UCSD-AML1 (cell line): ENCODE data around the gene NFATC1.
A peak's percentile ranks its signal among the peaks of the same experiment; 100 is the strongest.

Experiments
- DNase-seq: peaks from one replicate; lab custom pipeline; 2025; ENCODE audit not compliant: unreplicated experiment; lab: John Stamatoyannopoulos, UW

NFATC1 gene

DNA sequence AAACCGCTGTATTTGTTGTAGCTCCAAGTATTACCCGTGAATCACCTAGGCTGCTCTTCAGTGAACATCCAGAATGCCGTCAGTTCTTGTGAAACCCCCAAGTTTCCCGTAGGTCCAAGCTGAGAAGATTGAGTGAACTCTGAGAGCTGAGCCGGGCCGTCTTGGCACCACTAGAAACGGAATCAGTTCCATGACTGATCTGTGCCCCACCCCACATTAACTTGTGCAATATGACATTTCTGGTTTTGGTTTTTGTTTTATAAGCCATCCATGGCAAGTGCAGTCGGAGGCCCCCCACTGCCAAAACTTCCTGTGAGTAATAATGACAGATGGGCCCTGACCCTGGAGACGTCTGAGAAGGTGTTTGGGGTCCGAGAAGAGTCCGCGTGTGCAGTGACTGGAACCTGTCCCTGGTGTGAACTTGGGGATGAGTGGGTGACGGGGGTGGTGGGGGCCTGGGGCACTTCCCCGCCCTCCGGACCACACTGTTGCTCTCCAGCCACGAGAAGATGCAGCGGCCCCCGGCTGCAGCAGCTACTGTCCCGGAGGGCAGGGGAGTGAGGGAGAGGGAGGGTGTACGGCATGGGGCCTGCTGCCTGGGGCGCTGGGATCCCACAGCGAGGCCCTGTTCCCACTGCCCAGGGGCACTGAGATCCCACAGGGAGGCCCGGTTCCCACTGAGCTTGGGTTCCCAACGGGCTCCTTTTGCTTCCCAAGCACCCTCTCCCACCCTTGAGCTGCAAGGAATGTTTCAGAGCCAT, 26.5 kb downstream of the NFATC1 start:
- DNase-seq = no peak

DNA sequence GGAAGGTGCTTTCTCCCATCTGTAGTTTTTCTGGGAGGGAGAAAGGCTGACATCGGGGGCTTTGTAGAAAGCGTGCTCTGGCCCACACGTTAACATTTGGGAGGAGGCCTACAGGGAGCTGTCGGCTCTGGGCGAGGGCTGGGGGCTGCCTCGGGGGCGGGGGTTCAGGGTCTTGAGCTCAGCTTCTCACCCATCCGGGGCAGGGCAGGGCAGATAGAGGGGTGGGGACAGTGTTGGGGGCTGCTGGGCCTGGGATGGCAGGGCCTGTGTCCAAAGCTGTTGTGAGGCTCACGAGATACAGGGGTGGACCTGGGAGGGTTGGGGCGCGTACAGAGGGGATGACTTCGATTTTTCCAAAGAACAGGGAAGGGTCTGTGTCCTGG, 27.0 kb downstream of the NFATC1 start:
- DNase-seq = no peak

DNA sequence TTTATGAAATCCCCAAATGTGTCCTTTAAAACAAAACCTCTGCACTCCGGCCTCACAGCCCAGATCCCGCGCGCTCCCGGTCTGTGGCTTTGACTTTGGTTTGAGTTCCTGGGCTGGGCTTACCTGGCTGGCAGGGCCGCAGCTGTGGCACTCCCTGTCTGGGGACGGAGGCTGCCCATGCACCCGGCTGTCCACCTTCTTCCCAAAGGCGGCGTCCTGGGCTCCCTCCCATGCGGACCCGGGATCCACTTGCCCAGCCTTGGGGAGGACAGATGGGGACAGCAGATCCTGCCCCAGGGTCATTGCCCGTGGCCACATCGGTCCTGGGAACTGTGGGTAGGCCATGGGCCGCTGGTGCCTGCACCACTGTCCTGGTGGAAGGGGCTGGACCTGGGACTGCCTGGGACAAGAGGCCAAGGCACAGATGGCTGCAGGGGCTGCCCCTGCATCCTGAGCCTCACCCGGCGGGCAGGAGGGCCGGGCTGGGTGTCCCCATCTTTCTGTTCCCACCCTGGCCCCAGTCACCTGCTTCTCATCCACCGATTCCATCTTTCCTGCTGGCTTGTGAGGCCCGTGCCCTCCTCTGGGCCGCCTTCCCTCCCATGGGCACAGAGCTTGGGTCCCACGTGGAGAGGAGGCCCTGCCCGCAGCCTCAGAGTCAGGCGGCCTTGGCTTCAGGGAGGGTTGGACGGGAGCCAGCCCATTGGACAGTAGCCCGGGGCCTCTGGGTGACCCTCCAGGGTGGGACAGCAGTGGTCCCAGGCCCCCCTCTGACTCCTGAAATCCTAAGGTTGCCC, 27.7 kb downstream of the NFATC1 start:
- no peak for DNase-seq

DNA sequence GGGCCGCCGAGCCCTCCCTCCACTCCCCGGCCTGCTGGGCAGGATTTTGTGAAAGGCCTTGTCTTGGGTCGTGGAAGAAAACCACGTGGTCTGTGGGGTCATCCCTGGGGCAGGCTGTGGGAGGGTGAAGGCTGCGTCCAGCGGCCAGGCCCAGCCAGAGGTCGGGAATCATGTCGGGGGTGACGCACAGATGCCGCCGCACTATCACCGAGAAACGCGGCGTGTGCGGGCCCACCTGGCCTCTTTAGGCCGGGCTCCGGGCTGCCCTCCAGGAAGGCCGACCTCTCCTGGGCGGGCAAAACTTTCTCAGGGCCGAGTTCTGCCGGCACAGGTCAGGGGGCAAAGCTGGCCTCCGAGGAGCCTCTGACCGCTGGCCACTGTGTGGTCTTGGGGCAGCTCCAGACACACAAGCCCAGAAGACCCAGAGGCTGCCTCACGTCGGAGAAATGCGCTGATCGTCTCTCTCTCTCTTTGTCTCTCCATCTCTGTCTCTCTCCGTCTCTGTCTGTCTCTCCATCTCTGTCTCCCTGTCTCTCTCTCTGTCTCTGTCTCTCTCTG, 28.4 kb downstream of the NFATC1 start:
- DNase-seq = no peak

DNA sequence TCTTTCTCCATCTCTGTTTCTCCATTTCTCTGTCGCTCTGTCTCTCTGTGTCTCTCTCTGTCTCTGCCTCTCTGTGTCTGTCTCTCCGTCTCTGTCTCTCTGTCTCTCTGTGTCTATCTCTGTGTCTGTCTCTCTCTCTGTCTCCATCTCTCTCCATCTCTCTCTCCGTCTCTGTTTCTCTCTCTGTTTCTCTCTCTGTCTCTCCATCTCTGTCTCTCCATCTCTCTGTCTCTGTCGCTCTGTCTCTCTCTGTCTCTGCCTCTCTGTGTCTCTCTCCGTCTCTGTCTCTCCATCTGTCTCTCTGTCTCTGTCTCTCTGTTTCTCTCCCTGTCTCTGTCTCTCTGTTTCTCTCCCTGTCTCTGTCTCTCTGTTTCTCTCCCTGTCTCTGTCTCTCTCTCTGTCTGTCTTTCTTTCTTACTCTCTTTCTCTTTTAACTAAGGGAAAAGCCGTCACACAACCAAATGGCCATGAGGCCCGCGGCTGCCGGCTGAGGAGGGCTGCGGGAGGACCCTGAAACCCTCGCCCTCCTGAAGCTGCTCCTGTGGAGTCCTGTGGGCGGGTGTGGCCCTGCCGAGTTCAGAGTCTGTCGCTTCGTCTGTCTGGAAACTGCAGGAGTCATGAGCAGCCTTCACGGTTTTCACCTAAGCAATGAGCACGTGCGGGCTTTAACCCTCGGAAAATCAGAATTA, 29.3 kb downstream of the NFATC1 start:
- DNase-seq = no peak

DNA sequence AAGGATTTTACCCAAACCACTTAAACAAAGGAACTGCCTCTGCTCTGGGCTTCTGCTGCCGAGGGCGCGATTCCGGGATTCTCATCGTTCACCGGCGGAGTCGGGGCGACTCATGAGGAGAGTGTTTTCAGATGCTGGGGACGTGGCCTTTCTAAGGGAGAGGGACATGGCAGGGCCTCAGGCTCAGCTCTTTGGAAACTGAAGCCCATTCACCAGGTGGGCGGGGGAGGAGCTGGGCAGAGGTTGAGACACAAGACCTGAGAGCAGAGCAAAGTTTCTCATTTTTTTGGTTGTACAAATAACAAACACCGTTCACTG, 29.8 kb downstream of the NFATC1 start:
- DNase-seq = no peak

DNA sequence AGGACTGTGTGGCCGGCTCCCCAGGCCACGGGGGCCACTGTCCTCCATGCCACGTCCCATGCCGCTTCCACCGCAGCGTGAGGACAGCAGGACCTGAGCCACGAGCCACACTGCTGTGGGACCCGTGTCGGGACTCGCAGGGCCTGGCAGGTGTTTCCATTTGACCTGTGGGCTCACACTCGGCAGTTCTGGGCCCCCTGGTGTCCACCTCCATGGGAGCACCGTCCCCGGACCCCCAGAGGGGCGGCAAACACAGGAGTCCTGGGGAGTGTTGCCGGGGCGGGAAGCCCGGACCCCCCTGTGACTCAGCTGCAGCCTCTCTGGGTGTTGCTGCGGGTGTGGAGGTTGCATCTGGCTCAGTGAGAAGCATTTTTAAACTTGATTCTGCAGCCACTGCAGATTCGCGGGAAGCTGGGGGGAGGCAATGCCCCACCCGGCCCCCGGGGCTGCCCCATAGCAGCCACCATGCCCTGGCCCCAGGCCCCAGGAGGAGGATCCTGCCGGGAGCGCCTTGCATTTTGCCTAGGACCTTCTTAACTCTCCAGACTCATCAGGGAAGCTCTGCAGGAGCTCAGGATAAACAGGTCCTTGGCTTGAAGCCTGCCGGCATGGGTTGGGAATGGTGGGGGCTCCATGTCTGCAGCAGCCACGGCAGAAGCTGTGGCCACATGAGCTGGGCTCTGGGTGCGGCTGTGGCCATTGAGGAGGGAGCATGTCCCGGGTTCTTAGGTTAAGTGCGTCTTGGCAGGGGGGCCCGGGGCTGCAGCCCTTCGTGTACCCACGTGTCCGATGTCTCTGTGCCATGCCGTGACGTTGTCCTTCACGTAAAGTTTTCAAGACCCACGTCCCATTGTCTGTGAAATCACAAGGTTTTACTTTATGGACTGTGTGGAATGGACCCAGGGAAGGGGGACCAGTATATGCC, 30.9 kb downstream of the NFATC1 start:
- no peak for DNase-seq

DNA sequence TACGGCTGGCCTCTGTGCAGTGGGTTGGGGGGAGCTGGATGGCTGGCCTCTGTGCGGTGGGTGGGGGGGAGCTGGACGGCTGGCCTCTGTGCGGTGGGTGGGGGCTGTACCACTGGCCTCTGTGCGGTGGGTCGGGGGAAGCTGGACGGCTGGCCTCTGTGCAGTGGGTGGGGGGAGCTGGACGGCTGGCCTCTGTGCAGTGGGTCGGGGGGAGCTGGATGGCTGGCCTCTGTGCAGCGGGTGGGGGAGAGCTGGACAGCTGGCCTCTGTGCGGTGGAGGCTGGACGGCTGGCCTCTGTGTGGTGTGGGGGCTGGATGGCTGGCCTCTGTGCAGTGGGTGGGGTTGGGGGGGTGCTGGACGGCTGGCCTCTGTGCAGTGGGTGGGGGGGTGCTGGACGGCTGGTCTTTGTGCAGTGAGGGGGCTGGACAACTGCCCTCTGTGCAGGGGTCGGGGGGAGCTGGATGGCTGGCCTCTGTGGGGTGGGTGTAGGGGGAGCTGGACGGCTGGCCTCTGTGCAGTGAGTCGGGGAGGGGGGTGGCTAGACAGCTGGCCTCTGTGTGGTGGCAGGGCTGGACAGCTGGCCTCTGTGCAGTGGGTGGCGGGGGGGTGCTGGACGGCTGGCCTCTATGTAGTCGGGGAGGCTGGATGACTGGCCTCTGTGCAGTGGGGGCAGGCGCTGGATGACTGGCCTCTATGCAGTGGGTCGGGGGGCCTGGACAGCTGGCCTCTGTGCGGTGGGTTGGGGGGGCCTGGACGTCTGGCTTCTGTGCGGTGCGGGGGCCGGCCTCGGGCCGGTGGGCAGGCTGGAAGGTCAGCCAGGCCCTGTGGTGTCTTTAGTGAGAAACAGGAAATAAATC, 31.9 kb downstream of the NFATC1 start:
- DNase-seq = no peak

DNA sequence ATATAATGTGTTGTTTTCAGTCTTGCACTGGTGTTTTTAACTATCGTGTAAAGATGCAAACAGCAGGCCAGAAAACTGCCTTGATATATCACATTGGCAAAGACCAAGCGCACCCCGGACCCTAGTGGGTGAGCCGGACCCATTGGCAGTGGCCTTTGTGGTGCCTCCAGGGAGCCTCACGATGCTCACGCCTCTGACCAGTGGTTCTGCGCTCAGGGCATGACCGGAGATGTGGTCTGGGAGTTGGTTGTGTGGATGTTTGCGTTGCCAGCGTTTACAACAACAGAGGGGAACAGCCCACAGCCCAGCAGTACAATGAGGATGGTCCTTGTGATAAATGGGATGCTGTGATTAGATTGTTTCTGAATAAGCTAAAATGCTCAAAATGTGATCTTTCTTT, 32.6 kb downstream of the NFATC1 start:
- DNase-seq = no peak

DNA sequence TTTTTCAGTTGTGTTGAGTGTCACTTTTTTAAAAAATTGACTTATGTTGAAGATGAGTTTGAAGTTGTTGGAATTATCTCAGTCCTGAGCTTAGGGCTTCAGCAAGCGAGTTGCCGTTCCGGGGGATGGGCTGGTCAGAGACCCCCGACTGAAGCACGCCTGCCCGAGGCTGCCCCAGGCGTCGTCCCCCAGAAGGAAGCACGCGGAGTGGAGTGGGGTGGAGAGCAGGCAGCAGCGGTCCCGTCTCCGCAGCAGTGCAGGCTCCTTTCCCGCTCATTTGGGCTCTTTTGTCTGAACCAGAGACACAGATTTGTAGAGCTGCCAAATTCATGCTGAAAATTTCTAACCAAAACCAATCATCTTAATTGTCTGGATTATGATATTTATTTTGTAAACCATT, 33.7 kb downstream of the NFATC1 start:
- DNase-seq = no peak

DNA sequence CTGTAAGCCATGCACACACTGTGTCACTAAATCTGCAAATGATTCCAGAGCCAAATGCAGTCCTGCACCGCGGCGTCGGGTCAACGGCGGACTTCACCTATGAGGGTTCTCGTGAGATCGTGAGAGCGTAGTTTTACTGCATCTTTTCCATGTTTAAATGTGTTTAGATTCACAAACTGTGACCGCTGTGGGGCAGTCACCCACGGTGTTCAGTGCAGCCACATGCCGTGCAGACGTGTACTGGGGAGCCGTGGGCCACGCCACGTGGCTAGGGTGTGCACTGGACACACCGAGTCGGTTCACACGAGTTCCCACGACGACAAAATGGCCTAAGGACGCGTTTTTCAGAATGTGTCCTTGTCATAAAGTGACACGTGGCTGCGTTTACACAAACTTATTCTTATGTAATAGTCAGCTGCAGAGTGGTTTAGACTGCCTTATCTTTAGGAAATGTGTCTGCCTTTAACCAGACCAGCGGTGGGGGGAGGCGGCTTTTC, 34.1 kb downstream of the NFATC1 start:
- DNase-seq = peak; percentile 22

DNA sequence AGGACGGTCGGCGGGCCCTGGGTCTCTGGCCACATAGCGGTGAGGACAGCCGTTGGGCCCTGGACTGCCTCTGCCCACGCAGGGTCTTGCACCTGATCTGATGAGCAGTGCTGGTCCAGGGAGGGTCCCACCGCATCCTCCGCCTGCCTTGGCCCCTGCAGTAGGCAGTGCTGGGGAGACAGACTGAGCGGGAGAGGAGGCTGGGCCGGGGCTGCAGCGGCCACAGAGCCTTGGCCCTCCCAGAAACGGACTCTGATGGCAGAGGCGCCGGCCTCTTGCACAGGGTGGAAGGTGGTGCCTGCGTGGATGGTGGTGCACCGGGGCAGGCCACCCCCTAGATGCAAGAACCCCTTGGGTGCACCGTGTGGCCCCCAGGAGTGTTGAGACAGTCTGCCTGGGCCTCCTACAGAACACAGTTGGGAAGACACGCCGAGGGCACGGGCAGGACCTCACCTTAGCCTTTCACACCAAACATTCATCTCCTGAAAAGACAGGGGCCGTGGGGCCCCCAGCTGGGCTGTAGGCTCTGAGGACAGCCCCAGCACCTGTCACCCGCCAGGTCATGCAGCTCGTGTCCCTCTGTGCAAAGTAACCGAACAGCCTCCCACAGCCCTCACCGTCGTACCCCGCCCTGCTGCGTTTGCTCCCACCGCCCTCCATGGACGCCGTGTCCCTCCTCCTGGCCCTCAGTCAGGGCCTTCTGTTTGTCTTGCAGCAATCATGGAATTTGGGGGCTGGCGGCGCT, 36.8 kb downstream of the NFATC1 start:
- DNase-seq = no peak

DNA sequence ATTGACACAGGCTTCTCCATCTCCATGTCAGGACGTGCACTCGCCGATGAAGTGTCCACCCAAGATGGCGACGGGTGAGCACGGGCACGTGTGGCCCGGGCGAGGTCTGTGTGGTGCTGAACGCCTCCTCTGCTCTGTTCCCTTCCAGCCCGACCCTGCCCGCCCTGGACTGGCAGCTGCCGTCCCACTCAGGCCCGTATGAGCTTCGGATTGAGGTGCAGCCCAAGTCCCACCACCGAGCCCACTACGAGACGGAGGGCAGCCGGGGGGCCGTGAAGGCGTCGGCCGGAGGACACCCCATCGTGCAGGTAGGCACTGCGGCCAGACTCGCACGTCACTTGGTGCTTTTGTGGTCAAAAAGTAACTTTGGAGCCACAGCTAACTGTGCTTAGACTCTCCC, 37.7 kb downstream of the NFATC1 start:
- no peak for DNase-seq

DNA sequence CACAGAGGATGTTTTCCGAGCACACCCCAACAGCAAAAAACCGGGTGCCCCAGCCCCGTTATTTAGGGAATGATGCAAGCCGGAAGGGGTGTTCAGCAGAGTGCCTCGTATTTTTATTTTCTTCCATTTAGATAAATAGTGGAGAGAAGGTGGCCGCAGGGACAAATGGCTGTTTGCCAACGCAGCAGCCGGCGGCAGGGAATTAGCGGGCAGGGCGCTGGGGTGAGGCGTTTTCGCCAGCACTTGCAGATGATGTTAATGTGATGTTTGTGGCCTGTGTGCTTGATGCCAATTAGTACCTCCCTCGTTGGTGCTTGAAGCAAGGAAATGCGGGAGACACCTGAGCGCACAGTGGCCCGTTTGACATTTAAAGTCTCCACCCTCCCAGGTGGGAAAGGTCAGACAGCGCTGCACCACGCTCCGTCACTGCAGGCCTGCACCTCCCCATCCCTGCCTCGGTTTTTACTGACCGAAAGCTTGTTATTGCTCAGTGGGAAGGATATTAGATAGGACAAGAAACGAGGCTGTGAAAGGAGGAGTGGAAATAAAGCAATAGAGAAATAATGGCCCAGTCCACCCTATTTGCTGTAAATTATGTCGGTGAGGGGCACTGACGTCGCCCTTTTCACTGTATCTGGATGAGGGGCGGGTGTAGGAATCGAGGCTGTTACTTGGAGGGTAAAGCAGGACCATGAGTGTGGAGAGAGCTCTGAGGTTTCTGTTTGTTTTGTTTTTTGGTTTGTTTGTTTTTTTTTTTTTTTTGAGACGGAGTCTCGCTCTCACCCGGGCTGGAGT, 39.1 kb downstream of the NFATC1 start:
- DNase-seq = no peak

DNA sequence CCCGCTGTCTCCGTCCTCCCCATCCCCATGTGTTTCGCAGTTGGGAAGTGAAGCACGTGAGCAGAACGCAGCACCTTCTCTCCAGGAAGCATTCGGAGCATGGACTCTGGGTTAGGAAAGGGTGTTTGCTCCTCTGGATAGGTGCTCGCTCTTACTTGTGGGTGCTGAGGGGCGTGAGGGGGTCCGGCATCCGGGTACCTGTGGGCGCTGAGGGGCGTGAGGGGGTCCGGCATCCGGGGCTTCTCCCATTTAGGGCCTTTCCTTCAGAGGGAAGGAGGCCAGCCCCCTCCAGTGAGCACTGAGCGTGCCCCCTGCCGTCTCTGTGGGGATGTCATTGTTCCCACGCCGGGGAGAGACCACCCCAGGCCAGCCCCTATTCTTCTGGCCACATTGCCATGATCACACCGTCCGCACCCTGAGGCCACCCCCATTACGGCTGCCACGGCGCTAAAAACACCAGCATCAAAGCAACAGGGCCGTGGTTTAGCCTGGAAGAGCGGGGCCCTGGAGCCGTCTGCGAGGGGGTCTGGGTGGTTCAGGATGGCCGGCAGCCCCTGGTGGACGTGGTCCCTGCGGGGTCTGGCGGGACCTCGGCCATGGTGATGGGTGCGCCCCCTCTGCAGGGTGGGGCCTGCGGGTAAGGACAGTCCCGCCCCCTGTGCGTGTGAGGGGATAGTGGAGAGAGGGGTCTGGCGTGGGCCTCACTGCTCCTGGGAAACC, 41.0 kb downstream of the NFATC1 start:
- no peak for DNase-seq

DNA sequence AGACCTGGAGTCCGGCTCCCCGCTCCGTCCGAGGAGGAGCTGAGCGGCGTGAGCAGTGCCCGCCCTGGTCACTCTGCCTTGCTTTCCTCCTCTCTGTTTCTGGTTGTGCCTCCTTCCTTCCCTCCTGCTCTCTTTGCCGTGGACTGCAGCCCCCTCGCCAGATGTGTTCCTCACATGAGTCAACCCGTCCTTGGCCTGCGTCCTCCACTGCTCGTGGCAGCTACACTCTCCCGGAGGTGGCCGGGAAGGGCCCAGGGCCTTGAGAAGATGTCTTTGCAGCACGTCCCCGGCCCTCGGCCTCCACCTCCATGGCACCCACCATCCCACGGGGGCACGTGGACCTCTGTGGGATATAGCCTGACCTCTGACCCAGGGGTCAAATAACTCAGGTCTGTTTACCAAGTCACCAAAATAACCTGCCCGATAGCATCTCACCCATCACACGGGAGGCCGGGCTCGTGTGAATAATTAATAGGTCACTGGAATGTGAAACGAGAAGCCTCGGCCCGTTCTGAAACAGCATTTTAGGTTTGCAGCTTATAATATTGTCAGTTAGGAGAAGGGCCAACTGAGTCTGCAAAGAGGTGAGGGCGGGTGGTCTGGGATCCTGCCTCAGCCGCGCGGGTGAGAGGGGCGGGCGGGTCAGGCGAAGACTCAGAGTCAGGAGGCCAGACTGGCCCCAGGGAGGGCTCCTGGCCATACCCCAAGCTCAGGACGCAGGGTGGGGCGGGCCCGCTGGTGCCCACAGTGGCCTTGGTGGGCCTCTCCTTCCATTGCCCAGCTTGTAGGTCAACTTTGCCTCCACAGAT, 42.6 kb downstream of the NFATC1 start:
- DNase-seq = no peak
